H9 (cell line): ENCODE measurements around the gene MBNL1. TPM values are rescaled to one million over a fixed set of nuclear protein-coding genes. Genes with fewer than 3 reads are reported as not detected.

Experiments
- DNase-seq: peaks from one replicate; pipeline ENCODE4 v3.0.0-alpha.2; 2017
- H2AFZ ChIP-seq: one replicate; pipeline ENCODE4 v1.6.1; 2013; ENCODE audit warnings: mild to moderate bottlenecking, low read length, control low read depth, moderate library complexity
- H2AK5ac ChIP-seq: 2 replicates; pipeline ENCODE4 v1.6.1; 2013; ENCODE audit warnings: low read length, control low read depth, mixed read lengths; ENCODE audit not compliant: insufficient read length
- H2BK120ac ChIP-seq: one replicate; pipeline ENCODE4 v1.6.1; 2013; ENCODE audit warnings: low read depth, mild to moderate bottlenecking, low read length, control low read depth, inconsistent platforms; ENCODE audit not compliant: poor library complexity, severe bottlenecking
- H2BK12ac ChIP-seq: 2 replicates; pipeline ENCODE4 v1.6.1; 2013; ENCODE audit warnings: low read length, control low read depth, mixed read lengths, low read depth; ENCODE audit not compliant: insufficient read length
- H2BK15ac ChIP-seq: 2 replicates; pipeline ENCODE4 v1.6.1; 2013; ENCODE audit warnings: low read depth, low read length, control low read depth
- H2BK20ac ChIP-seq: one replicate; pipeline ENCODE4 v1.6.1; 2013; ENCODE audit warnings: low read depth, mild to moderate bottlenecking, low read length, control low read depth, inconsistent platforms; ENCODE audit not compliant: poor library complexity, severe bottlenecking
- H2BK5ac ChIP-seq: 2 replicates; pipeline ENCODE4 v1.6.1; 2013; ENCODE audit warnings: low read length, control low read depth, mixed read lengths; ENCODE audit not compliant: insufficient read length
- H3K14ac ChIP-seq: 2 replicates; pipeline ENCODE4 v1.6.1; 2013; ENCODE audit warnings: low read length, control low read depth; ENCODE audit not compliant: insufficient read depth
- H3K18ac ChIP-seq: 2 replicates; pipeline ENCODE4 v1.6.1; 2013; ENCODE audit warnings: low read depth, mild to moderate bottlenecking, mixed read lengths, low read length, control low read depth; ENCODE audit not compliant: insufficient read length
- H3K23ac ChIP-seq: 2 replicates; pipeline ENCODE4 v1.6.1; 2013; ENCODE audit warnings: low read length, control low read depth, mixed read lengths, low read depth; ENCODE audit not compliant: insufficient read length
- H3K23me2 ChIP-seq: 2 replicates; pipeline ENCODE4 v1.6.1; 2013; ENCODE audit warnings: low read depth, mild to moderate bottlenecking, mixed read lengths, low read length, control low read depth; ENCODE audit not compliant: insufficient read length, poor library complexity, severe bottlenecking
- H3K27ac ChIP-seq: 2 replicates; pipeline ENCODE4 v1.5.1; 2013; ENCODE audit warnings: low read length, control low read depth, mixed read lengths, low read depth; ENCODE audit not compliant: insufficient read length
- H3K27me3 ChIP-seq: 2 replicates; pipeline ENCODE4 v1.6.1; 2013; ENCODE audit warnings: low read length, control low read depth, inconsistent platforms; ENCODE audit not compliant: insufficient read depth
- H3K4ac ChIP-seq: 2 replicates; pipeline ENCODE4 v1.6.1; 2013; ENCODE audit warnings: low read depth, mild to moderate bottlenecking, control low read depth, inconsistent platforms, low read length, moderate library complexity
- H3K4me1 ChIP-seq: 2 replicates; pipeline ENCODE4 v1.6.1; 2013; ENCODE audit warnings: low read length, control low read depth, inconsistent platforms; ENCODE audit not compliant: insufficient read depth
- H3K4me2 ChIP-seq: 2 replicates; pipeline ENCODE4 v1.6.1; 2013; ENCODE audit warnings: low read length, control low read depth, mixed read lengths; ENCODE audit not compliant: insufficient read length, insufficient read depth
- H3K56ac ChIP-seq: 2 replicates; pipeline ENCODE4 v1.6.1; 2013; ENCODE audit warnings: low read depth, mild to moderate bottlenecking, mixed read lengths, low read length, control low read depth; ENCODE audit not compliant: insufficient read length
- H3K79me1 ChIP-seq: 2 replicates; pipeline ENCODE4 v1.6.1; 2013; ENCODE audit warnings: low read depth, mild to moderate bottlenecking, moderate library complexity, low read length, control low read depth, inconsistent platforms; ENCODE audit not compliant: insufficient read depth, poor library complexity, severe bottlenecking
- H3K79me2 ChIP-seq: 2 replicates; pipeline ENCODE4 v1.6.1; 2013; ENCODE audit warnings: low read length, control low read depth, inconsistent platforms; ENCODE audit not compliant: insufficient read depth
- H3K9ac ChIP-seq: 2 replicates; pipeline ENCODE4 v1.6.1; 2013; ENCODE audit warnings: low read length, control low read depth, mixed read lengths; ENCODE audit not compliant: insufficient read length; ENCODE audit errors: extremely low read depth
- H3K9me3 ChIP-seq: one replicate; pipeline ENCODE4 v1.6.1; 2013; ENCODE audit warnings: low read depth, low read length, inconsistent platforms; ENCODE audit not compliant: control insufficient read depth
- H3T11ph ChIP-seq: one replicate; pipeline ENCODE4 v1.6.1; 2013; ENCODE audit warnings: mild to moderate bottlenecking, low read length, control low read depth, inconsistent platforms
- H4K20me1 ChIP-seq: one replicate; pipeline ENCODE4 v1.6.1; 2013; ENCODE audit not compliant: control insufficient read depth, insufficient read length, insufficient read depth
- H4K5ac ChIP-seq: 2 replicates; pipeline ENCODE4 v1.6.1; 2013; ENCODE audit warnings: low read depth, mild to moderate bottlenecking, mixed read lengths, low read length, control low read depth; ENCODE audit not compliant: insufficient read length
- H4K8ac ChIP-seq: replicated peaks from 2 replicates; pipeline ENCODE4 v1.6.1; 2013; ENCODE audit warnings: low read length, control low read depth, mixed read lengths, low read depth; ENCODE audit not compliant: insufficient read length
- H4K91ac ChIP-seq: 2 replicates; pipeline ENCODE4 v1.6.1; 2013; ENCODE audit warnings: low read depth, mild to moderate bottlenecking, moderate library complexity, mixed read lengths, low read length, control low read depth; ENCODE audit not compliant: insufficient read length
- H3K27ac Mint-ChIP-seq, 3 experiments: 2 replicates in 2 of 3; 3 replicates in 1 of 3; pipeline ENCODE4 v1.8.0; 2020 to 2021; ENCODE audit warnings: mixed read lengths in 3 of 3, mild to moderate bottlenecking in 1 of 3, moderate library complexity in 1 of 3
- H3K27me3 Mint-ChIP-seq: 2 replicates; pipeline ENCODE4 v1.8.0; 2021; ENCODE audit warnings: low read depth, mild to moderate bottlenecking, moderate library complexity, mixed read lengths
- H3K36me3 Mint-ChIP-seq, 3 experiments: 2 replicates in 2 of 3; 3 replicates in 1 of 3; pipeline ENCODE4 v1.8.0; 2020 to 2021; ENCODE audit warnings: low read depth in 3 of 3, mixed read lengths in 3 of 3; ENCODE audit not compliant: insufficient read depth in 1 of 3
- H3K4me1 Mint-ChIP-seq, 2 experiments: 2 replicates each; pipeline ENCODE4 v1.8.0; 2020; ENCODE audit warnings: mixed read lengths in 2 of 2
- H3K4me3 Mint-ChIP-seq, 2 experiments: 2 replicates in 1 of 2; 3 replicates in 1 of 2; pipeline ENCODE4 v1.8.0; 2020 to 2021; ENCODE audit warnings: mild to moderate bottlenecking in 2 of 2, mixed read lengths in 2 of 2, moderate library complexity in 1 of 2
- H3K9me3 Mint-ChIP-seq, 2 experiments: 2 replicates in 1 of 2; 3 replicates in 1 of 2; pipeline ENCODE4 v1.8.0; 2020; ENCODE audit warnings: mild to moderate bottlenecking in 2 of 2, mixed read lengths in 2 of 2, moderate library complexity in 1 of 2
- WGBS: extraction: QIAGEN DNeasy Blood & Tissue Kit; methylation state at CpG from one replicate; pipeline ENCODE4 v1.1.7; 2013; ENCODE audit warnings: missing lambda C conversion rate, low lambda C conversion rate, mixed read lengths; ENCODE audit not compliant: insufficient read length; ENCODE audit errors: extremely low coverage; 5-methylcytosine and 5-hydroxymethylcytosine counted together
- total RNA-seq: library from RNA; stranded (reverse); gene quantifications from 2 replicates; pipeline ENCODE4 v1.2.1, GENCODE V29; 2021
- TF ChIP-seq, protein P1 (sequence below): fragments of 200-600 bp; sonication (generic); conservative IDR thresholded peaks from 3 replicates; pipeline ENCODE4 v1.8.0; 2021; ENCODE audit warnings: antibody characterized with exemption, mild to moderate bottlenecking

Gene MBNL1
- total RNA-seq, 1 experiment from 2014 or later: 14.9 TPM

DNA sequence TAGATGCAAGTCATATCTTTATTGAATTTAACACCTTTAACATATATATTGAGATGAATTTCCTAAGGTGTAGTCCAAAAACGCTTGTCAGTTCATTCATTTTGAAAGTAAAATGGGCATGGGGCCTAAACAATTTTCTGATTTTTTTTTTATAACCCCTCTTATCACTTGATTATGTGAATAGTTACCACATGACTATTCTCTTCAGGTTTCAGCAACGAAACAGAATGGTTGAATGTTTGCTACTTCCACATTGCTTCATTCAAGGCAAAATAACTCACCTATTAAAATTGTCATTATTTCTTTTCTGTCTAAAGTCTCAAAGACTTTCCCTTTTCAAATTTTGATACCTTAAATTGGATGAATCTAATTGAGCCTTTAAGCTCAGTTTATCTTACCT is 96.4 kb downstream of the MBNL1 start:
- Mint-ChIP-seq H3K4me1 (peaks cover 23 to 30% of the 10 kb centered on the region in 2 experiments), H3K27ac (no peak overlapping the region), H3K27me3 (no peaks in the 10 kb centered on the region), H3K9me3 (peaks cover 6 to 8% of the 10 kb centered on the region in 2 experiments; a peak in 2 of 5 replicates), H3K4me3 (no peak overlapping the region), H3K36me3 (peaks cover 5 to 11% (median 11%) of the 10 kb centered on the region in 3 experiments; a peak in 6 of 7 replicates)
- Histone ChIP-seq H2BK20ac (no peak overlapping the region), H3K9me3 (no peaks in the 10 kb centered on the region), H3K9ac (no peak overlapping the region), H3T11ph (no peak overlapping the region), H3K27me3 (no peaks in the 10 kb centered on the region), H2BK15ac (no peak overlapping the region), H2BK120ac (no peak overlapping the region), H3K79me1 (no peaks in the 10 kb centered on the region), H3K4me1 (no peaks in the 10 kb centered on the region; the same call in 1 of the 2 replicates), H3K4ac (no peak overlapping the region), H3K56ac (no peak overlapping the region), H4K8ac (no peak overlapping the region), H4K91ac (no peak overlapping the region), H2BK5ac (no peak overlapping the region), H2AK5ac (no peak overlapping the region), H3K4me2 (no peak overlapping the region), H4K5ac (no peak overlapping the region), H4K20me1 (no peaks in the 10 kb centered on the region), H3K23me2 (no peaks in the 10 kb centered on the region), H2AFZ (no peak overlapping the region), H3K27ac (no peak overlapping the region), H3K79me2 (peaks cover 5% of the 10 kb centered on the region; the same call in 1 of the 2 replicates), H2BK12ac (no peak overlapping the region), H3K23ac (no peak overlapping the region), H3K18ac (no peak overlapping the region), H3K14ac (no peak overlapping the region)
- no CpG with 5 or more reads among the region's 2 CpGs for WGBS
- TF ChIP-seq, protein P1, sequence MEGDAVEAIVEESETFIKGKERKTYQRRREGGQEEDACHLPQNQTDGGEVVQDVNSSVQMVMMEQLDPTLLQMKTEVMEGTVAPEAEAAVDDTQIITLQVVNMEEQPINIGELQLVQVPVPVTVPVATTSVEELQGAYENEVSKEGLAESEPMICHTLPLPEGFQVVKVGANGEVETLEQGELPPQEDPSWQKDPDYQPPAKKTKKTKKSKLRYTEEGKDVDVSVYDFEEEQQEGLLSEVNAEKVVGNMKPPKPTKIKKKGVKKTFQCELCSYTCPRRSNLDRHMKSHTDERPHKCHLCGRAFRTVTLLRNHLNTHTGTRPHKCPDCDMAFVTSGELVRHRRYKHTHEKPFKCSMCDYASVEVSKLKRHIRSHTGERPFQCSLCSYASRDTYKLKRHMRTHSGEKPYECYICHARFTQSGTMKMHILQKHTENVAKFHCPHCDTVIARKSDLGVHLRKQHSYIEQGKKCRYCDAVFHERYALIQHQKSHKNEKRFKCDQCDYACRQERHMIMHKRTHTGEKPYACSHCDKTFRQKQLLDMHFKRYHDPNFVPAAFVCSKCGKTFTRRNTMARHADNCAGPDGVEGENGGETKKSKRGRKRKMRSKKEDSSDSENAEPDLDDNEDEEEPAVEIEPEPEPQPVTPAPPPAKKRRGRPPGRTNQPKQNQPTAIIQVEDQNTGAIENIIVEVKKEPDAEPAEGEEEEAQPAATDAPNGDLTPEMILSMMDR: no peak
- DNase-seq: no peak
